A673 (cell line): Measurements from ENCODE around the gene MPV17L2.

Experiments used
- CTCF ChIP-seq: fragments of 300-800, 200-600 bp; sonication (generic); conservative IDR thresholded peaks from 2 replicates; pipeline ENCODE4 v1.5.1; 2017; ENCODE audit warnings: low read depth, mild to moderate bottlenecking, antibody characterized with exemption, low read length, moderate library complexity, mixed read lengths
- EZH2 ChIP-seq: fragments of 200-600 bp; sonication (generic); IDR thresholded peaks from 2 replicates; pipeline ENCODE4 v1.6.1; 2017; ENCODE audit warnings: borderline replicate concordance, low read depth, mild to moderate bottlenecking, mixed read lengths, antibody characterized with exemption, low read length; ENCODE audit not compliant: poor library complexity, severe bottlenecking

GRCh38 chr19:18216789-18217188, 23.8 kb downstream of the MPV17L2 start:
- TF ChIP-seq CTCF (no peak), EZH2 (no peak)
